Esophagus (tissue), 2 donors: ENCODE results near the gene EEF1A2. TPM values are rescaled to one million over a fixed set of nuclear protein-coding genes. Genes with fewer than 3 reads are reported as not detected.

ENCODE experiments used
- H3K27ac ChIP-seq, 2 donors: one replicate each; pipeline ENCODE4 v1.5.1; 2013; ENCODE audit warnings: low read depth in 2 of 2, mild to moderate bottlenecking in 2 of 2, inconsistent platforms in 1 of 2, low read length in 1 of 2, moderate library complexity in 1 of 2
- H3K27me3 ChIP-seq, 2 donors: one replicate each; pipeline ENCODE4 v1.6.1; 2013; ENCODE audit warnings: low read length in 2 of 2, control low read depth in 1 of 2, mild to moderate bottlenecking in 1 of 2; ENCODE audit not compliant: insufficient read depth in 2 of 2, control insufficient read depth in 1 of 2
- H3K36me3 ChIP-seq, 2 donors: one replicate each; pipeline ENCODE4 v1.6.1; 2013; ENCODE audit warnings: low read length in 1 of 2; ENCODE audit not compliant: control insufficient read depth in 2 of 2, insufficient read depth in 2 of 2
- H3K4me1 ChIP-seq, 2 donors: one replicate each; pipeline ENCODE4 v1.6.1; 2013; ENCODE audit warnings: low read length in 1 of 2; ENCODE audit not compliant: control insufficient read depth in 2 of 2, insufficient read depth in 2 of 2
- H3K4me3 ChIP-seq, 2 donors: one replicate each; pipeline ENCODE4 v1.5.1; 2013; ENCODE audit warnings: low read length in 2 of 2, mild to moderate bottlenecking in 2 of 2, low read depth in 1 of 2, moderate library complexity in 1 of 2
- H3K9me3 ChIP-seq, 2 donors: one replicate each; pipeline ENCODE4 v1.6.1; 2013; ENCODE audit warnings: mild to moderate bottlenecking in 2 of 2, low read depth in 1 of 2, low read length in 1 of 2, moderate library complexity in 1 of 2; ENCODE audit not compliant: control insufficient read depth in 2 of 2, insufficient read depth in 1 of 2
- WGBS, 2 donors: extraction: QIAGEN DNeasy Blood & Tissue Kit; methylation state at CpG; one replicate each; pipeline ENCODE4 v1.1.7; 2013; 5-methylcytosine and 5-hydroxymethylcytosine counted together
- polyA plus RNA-seq, 2 donors: library from polyadenylated mRNA; stranded (reverse); fragments of 200-250 nt; gene quantifications; one replicate each; pipeline ENCODE4 v1.2.3, GENCODE V29; 2013
- donor health status: healthy with polysubstance abuse.
- donor health status: Bipolar disorder and iron deficiency.

EEF1A2 gene
- polyA plus RNA-seq, 2 donors: 0.86 to 7.3 TPM

GRCh38 chr20:63452821-63453523 lies 45.9 kb downstream of the EEF1A2 start:
- WGBS, 2 donors: 44 to 51% methylated on average over 46 of the region's 46 CpGs
- H3K27me3 ChIP-seq: peaks cover 0 to 11% of the 10 kb centered on the region in 2 donors
- no peak overlapping the region for H3K27ac ChIP-seq
- no peaks in the 10 kb centered on the region for H3K4me1 ChIP-seq
- H3K4me3 ChIP-seq: no peak overlapping the region
- no peaks in the 10 kb centered on the region for H3K9me3 ChIP-seq
- no peaks in the 10 kb centered on the region for H3K36me3 ChIP-seq

DNA sequence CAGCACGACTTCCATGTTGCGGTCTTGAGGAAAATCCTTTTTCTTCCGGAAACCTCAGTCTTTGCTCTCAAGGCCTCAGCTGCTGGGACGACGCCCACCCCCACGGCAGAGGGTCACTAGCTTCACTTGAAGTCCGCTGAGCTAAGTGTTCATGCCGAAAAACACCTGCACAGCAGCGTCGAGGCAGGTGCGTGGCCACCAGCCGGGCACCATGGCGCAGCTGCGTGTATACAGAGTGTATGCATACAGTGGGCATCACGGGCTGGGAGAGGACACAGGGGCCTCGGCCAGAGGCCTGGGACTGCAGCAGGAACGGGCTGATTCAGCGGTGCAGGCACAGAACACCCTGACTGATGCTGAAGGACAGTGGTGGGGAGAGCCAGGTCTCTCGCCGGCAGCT lies 46.5 kb downstream of the EEF1A2 start:
- no peak overlapping the region for H3K4me3 ChIP-seq
- 82 to 87% methylated on average over 20 of the region's 20 CpGs for WGBS, 2 donors

DNA sequence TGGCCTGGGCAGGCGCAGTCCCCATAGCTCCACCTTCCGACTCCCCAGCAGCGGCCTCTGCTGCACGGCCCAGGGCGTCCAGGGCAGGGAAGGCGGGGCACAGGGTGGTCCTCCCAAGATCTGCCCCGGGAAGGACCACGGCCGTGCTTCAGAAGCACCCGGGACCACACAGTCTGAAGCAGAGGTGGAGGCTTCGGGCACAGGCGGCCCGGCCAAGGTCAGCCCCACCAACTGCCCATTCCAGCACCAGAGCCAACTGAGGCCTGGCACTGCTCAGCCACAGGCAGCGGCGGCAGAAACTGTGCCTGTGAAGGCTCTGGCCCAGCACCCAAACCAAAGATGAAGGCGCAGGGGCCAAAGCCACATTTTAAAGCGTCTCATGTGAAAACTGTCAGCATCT lies 47.1 kb downstream of the EEF1A2 start:
- H3K27me3 ChIP-seq: peaks cover 0 to 13% of the 10 kb centered on the region in 2 donors

More for the DNA sequence above, 46.5 kb downstream of the EEF1A2 start:
- no peaks in the 10 kb centered on the region for H3K4me1 ChIP-seq
- H3K27ac ChIP-seq: no peak overlapping the region
- H3K27me3 ChIP-seq: peaks cover 0 to 13% of the 10 kb centered on the region in 2 donors
- no peaks in the 10 kb centered on the region for H3K36me3 ChIP-seq
- no peaks in the 10 kb centered on the region for H3K9me3 ChIP-seq

GRCh38 chr20:63449796-63450730 lies 48.8 kb downstream of the EEF1A2 start:
- Histone ChIP-seq H3K4me3 (no peak overlapping the region), H3K27me3 (peaks cover 0 to 9% of the 10 kb centered on the region in 2 donors), H3K4me1 (no peaks in the 10 kb centered on the region), H3K36me3 (no peaks in the 10 kb centered on the region), H3K9me3 (no peaks in the 10 kb centered on the region), H3K27ac (no peak overlapping the region)
- WGBS, 2 donors: 76 to 77% methylated on average over 28 to 30 of the region's 30 CpGs

More for the DNA sequence above, 47.1 kb downstream of the EEF1A2 start:
- no peaks in the 10 kb centered on the region for H3K36me3 ChIP-seq
- no peaks in the 10 kb centered on the region for H3K9me3 ChIP-seq
- H3K27ac ChIP-seq: no peak overlapping the region
- 86 to 89% methylated on average over 17 of the region's 17 CpGs for WGBS, 2 donors
- no peak overlapping the region for H3K4me3 ChIP-seq
- H3K4me1 ChIP-seq: no peaks in the 10 kb centered on the region

- no peaks in the 10 kb centered on the region for H3K36me3 ChIP-seq
- no peak overlapping the region for H3K4me3 ChIP-seq
- no peaks in the 10 kb centered on the region for H3K9me3 ChIP-seq
- no peaks in the 10 kb centered on the region for H3K4me1 ChIP-seq
- no peak overlapping the region for H3K27ac ChIP-seq
- 78 to 89% methylated on average over 5 of the region's 5 CpGs for WGBS, 2 donors
- H3K27me3 ChIP-seq: peaks cover 0 to 8% of the 10 kb centered on the region in 2 donors
Measured at GRCh38 chr20:63449025-63449424, 49.9 kb downstream of the EEF1A2 start.

GRCh38 chr20:63448031-63448430 lies 50.9 kb downstream of the EEF1A2 start:
- Histone ChIP-seq H3K27ac (no peak overlapping the region), H3K4me1 (no peaks in the 10 kb centered on the region), H3K9me3 (no peaks in the 10 kb centered on the region), H3K36me3 (no peaks in the 10 kb centered on the region), H3K4me3 (no peak overlapping the region), H3K27me3 (peaks cover 0 to 4% of the 10 kb centered on the region in 2 donors)
- WGBS, 2 donors: 40% methylated on average over 18 of the region's 18 CpGs

DNA sequence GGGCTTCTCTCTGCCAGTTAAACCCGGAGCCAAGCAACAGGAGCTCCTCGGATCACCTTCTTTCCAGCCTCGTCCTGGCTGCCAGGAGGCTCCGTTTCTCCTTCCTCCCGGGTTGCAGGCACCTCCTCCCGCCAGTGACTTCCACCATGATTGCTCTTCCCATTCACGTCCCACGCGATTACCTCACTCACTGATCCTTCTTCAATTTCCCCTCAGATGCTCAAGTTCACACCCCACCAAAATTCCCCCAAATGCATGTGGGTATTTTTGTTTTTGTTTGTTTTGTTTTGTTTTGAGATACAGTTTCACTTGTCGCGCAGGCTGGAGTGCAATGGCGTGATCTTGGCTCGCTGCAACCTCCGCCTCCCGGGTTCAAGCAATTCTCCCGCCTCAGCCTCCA lies 51.6 kb downstream of the EEF1A2 start:
- H3K27me3 ChIP-seq: peaks cover 0 to 3% of the 10 kb centered on the region in 2 donors
- H3K27ac ChIP-seq: no peak overlapping the region
- H3K4me3 ChIP-seq: no peak overlapping the region
- no peaks in the 10 kb centered on the region for H3K9me3 ChIP-seq
- H3K36me3 ChIP-seq: no peaks in the 10 kb centered on the region
- H3K4me1 ChIP-seq: no peaks in the 10 kb centered on the region
- WGBS, 2 donors: 74 to 80% methylated on average over 16 of the region's 16 CpGs

DNA sequence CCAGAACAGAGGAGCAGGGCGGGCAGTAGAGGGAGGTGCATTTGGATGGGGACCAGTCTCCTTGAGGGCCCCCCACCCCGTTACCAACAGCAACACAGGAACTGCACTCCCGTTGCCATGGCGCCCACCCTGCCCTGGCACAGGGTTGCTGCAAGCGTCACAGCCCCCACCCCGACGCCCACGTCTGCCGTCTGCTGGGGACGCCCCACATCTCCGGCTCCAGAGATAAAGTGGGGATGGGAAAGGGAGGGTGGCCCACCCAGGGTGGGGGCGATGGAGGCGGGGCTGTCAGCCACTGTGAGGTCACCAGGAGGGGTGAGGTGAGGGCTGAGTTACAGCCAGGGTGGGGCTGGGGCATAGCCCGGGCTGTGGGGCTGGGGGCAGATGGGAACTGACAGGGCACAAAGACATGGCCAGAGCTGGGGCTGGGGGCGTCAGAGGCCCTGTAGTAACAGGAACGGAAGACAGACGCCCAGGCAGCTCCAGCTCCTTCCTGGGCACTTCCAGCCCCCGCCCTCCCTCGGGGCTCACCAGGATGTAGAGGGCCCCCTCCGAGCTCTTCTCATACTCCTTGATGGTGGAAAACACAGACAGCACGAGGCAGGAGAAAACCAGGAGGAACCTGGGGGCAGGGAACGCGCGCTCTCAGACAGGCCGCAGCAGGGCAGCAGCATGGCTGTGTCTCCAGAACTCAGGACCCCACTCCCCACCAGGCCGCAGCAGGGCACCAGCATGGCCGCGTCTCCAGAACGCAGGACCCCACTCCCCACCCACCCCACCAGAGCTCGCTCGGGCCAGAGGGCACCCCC lies 52.5 kb downstream of the EEF1A2 start:
- no peak overlapping the region for H3K4me3 ChIP-seq
- H3K27me3 ChIP-seq: peaks cover 0 to 3% of the 10 kb centered on the region in 2 donors
- WGBS, 2 donors: 57 to 58% methylated on average over 26 to 31 of the region's 31 CpGs
- H3K36me3 ChIP-seq: no peaks in the 10 kb centered on the region
- no peak overlapping the region for H3K27ac ChIP-seq
- H3K9me3 ChIP-seq: no peaks in the 10 kb centered on the region
- H3K4me1 ChIP-seq: no peaks in the 10 kb centered on the region

GRCh38 chr20:63445075-63445734 lies 53.7 kb downstream of the EEF1A2 start:
- Histone ChIP-seq H3K9me3 (no peaks in the 10 kb centered on the region), H3K27ac (no peak overlapping the region), H3K4me3 (no peak overlapping the region), H3K4me1 (no peaks in the 10 kb centered on the region), H3K36me3 (no peaks in the 10 kb centered on the region), H3K27me3 (peaks cover 0 to 3% of the 10 kb centered on the region in 2 donors)
- WGBS, 2 donors: 68 to 73% methylated on average over 15 of the region's 15 CpGs
